Measurements from ENCODE around the gene GRHL1.
"Not testable (repeated sequence)": the region's sequence is repeated elsewhere in the genome, so short reads cannot be mapped to it uniquely, and the experiment has no call there.

Gene GRHL1, protein sequence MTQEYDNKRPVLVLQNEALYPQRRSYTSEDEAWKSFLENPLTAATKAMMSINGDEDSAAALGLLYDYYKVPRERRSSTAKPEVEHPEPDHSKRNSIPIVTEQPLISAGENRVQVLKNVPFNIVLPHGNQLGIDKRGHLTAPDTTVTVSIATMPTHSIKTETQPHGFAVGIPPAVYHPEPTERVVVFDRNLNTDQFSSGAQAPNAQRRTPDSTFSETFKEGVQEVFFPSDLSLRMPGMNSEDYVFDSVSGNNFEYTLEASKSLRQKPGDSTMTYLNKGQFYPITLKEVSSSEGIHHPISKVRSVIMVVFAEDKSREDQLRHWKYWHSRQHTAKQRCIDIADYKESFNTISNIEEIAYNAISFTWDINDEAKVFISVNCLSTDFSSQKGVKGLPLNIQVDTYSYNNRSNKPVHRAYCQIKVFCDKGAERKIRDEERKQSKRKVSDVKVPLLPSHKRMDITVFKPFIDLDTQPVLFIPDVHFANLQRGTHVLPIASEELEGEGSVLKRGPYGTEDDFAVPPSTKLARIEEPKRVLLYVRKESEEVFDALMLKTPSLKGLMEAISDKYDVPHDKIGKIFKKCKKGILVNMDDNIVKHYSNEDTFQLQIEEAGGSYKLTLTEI

DNA sequence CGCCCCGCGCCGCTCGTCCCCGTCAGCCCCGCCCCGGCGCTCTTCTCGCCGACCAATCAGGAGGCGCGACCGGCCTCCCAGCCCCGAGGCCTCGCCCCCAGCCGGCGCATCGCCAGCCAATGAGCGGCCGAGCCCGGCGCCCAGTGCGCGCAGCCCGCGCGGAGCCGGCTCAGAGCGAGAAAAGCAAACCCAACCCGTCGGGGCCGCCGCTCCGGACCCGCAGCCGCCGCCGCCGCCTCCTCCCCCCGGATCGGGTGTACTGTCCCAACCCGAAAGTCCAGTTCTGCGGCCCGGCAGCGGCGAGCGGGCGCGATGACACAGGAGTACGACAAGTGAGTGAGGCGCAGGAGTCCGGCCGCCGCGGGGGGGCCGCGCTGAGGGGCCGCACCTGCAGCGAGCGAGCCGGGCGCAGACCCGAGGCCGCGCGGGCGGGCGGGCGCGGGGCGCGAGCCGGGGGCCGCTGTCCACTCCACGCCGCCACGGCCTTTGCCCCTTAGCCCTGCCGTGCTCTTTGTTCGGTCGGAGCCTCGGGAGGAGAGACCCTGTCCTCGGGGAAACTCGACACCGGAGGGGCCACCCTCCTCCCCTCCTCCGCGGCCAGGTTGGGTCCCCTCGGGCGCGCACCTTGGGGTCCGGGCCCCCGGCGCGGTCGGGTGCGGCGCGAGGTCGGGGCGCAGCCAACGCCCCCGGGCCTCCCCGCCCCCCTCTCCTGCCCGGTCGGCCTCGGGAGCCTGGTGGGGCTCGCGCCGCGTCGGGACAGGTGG, at the start of gene GRHL1:
Gene GRHL1, plus strand, starts transcription at position 172 of the 764 bp plus-strand sequence. Its CDS starts 141 bp downstream, at position 313.
- peak; percentile 96 for DNase-seq

DNA sequence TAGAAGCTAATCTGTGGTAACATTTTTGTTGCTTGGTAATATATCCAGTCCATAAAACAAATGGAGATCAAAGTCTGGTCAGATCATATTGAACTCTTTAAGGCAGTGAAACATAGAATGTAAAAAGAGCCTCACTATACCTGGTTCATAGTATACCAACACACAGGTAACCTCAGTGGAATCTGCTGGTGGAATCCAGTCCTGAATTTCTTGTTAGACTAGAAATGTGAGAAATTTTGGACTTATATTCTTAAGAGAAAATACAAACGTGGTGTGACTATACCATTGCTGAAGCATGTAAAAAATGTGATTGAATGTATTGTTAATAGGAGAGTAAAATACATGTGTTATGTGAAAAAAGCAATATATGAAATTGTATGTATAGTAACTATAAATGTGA, 46.1 kb upstream of the GRHL1 start:
- no peak for DNase-seq

DNA sequence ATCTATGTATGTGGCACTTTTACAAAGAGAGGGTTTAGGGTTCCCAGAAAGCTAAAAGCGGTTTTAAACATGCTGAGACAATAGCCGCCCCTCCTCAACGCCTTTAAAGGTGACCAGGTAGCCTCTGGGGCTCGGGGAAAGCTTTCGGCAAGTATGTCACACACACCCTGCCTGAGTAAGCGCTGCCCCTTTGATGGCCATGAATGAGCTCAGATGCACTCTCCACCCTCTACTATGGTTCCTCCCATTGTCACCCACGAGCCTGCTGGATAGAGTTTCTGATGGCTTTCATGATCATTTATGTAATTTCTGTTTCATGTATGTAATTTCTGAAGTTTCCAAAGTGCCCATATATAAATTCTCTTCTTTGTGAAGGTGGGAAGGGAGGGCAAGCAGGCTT, 44.1 kb upstream of the GRHL1 start:
- no peak for DNase-seq

DNA sequence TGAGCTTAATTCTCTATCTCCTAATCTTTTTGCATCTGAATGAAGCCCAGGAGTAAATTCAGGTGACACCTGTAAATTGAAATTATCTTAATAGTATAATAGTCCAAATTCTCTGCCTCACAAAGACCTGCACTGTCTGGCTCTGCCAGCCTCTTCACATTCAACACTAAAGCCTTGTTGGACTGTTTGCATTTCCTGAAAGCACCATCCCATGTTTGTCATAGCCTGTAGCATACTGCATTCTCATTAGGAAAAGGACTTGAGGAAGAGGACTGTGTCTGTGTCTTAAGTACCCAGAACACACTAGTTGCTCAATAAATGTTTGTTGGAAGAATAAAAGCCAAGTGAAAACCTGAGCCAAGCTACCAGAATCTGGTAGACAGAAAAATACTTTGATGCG, 42.9 kb upstream of the GRHL1 start:
- DNase-seq = no peak

DNA sequence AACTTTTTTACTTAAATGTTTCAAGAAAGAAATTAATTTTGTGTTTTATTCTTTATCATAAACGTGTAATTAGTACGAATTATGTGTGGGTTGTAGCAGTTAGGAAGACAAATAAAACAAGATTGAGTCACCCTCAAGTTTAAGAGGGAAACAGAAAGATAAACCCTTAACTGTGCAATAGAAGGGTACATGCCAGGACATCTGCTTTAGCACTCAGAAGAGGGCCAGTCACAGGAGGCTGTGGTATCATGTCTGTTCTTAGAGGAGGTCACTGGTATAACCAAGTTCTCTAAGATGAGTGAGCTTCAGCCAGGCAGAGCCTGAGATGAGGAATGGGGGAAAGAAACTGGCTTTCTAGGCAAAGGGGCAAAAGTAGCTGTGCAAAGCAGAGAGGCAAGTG, 42.4 kb upstream of the GRHL1 start:
- peak; percentile 31 for DNase-seq

DNA sequence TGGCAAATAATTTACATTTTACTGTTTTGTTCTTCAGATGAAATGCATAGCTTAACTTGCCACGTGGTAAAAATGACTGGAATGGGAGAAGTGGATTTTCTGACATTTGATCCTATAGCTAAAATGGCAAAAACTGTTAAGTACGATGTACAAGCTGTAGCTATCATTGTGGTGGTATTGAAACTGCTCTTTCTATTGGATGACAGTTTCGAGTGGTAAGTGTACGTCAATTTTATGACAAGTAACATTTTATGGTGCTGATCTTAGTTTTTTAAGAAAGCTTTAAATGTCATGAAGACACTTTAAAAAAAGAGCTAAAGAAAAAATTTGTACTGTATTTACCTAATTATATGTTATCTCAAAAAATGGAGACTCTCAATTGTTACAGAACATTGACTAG, 40.8 kb upstream of the GRHL1 start:
- DNase-seq = no peak

DNA sequence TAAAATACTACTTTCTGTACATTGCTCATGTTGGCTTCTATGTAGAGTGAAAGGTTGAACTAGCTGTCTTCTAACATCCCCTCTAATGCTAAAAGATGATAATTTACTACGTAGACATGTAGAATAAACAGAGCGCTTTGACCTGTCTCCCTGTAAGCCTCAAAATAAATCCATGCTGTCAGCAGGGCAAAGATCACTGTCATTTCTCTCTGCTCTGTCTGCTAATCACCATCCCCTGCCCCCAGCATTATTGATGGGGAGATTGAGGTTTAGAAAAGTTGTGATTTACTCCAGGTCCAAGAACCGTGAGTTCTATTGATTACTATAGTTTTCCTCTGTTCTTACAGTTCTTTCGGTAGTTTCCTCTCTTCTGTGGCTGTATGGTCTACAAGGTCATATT, 39.0 kb upstream of the GRHL1 start:
- DNase-seq = no peak

DNA sequence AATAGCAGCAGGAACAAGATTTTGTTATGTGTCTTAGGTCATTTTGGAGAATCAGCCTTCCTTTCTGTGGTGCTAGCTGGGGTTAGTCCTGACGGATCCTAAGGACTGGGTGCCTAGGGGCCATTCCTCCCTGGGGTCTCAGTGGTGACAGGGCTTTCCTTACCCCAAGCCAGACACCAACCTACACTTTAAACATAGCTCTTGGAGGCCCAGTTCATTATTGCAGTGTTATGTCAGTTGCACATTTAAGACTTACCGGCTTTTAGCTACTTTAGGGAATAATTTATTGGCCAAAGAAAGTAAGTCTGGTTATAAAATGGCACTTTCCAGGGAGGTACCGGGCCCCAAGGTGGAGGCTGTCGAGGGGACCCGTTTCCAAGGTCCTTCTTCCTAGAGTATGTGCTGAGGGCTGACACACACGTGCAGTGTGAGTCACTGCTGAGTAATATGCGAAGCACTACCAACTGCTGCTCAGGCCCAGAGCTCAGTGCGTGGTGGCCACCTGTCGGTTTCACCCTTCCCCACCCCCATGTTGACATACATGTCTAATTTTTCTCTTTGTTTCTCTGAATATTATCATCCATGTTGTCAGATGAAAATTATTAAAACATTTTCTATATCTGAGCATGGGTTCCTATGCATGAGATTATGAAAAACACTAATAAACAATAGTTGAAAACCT, 37.0 kb upstream of the GRHL1 start:
- no peak for DNase-seq

DNA sequence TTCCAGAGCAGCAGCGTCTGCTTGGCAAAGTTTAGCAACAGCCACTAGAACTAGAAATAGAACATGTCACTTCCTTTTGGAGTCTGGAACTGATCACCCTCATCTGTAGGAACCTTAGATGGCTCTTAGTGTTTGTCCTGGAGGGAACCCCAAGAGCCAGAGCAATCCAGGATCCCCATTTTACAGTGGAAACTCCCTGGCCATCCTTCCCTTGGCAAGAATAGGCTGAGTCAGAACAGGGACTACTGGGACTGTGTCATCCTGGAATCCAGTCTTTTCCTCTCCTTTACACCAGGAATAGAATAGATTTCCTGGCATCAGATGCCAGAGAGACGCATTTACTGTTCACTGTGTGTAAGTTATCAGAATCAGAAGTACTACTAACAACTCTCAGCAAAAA, 33.2 kb upstream of the GRHL1 start:
- DNase-seq = no peak

DNA sequence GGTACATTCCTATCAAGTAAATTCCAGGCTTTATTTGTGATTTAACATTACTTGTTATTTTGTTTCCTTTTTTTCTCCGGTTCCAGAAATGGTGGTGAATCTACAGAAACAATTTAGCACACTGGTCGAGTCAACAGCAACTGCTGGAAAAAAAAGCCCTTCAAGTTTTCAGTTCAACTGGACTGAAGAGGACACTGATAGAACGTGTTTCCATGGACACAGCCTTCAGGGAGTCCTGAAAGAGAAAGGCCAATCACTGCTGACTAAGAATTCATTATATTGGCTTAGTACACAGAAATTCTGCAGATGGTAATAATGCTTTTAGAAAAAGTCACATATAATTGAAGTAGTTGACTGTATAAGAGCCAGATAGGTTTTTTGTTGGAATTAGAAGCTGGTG, 32.0 kb upstream of the GRHL1 start:
- DNase-seq = no peak

DNA sequence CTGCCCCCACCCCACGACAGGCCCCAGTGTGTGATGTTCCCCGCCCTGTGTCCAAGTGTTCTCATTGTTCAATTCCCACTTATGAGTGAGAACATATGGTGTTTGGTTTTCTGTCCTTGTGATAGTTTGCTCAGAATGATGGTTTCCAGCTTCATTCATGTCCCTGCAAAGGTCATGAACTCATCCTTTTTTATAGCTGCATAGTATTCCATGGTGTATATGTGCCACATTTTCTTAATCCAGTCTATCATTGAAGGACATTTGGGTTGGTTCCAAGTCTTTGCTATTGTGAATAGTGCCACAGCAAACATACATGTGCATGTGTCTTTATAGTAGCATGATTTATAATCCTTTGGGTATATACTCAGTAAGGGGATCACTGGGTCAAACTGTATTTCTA, 24.5 kb upstream of the GRHL1 start:
- not testable (repeated sequence) for DNase-seq

DNA sequence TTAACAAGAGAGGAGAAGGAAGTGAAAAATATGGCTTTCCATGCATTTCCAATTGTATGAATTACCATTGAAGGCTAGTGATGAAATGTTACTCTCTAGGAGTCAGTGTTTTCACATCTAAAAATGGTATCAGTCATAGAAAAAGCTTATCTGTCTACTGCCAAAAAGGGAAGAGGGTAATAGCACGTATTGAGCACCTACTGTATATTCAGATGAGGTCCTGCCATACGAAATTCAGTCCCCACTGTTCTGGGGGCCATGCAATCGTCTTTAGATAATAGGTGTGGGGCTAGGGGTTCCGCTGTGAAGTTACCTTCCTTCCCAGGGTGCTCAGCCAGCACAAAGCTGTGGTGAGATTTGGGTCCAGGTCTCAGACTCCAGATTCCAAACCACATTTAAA, 14.2 kb upstream of the GRHL1 start:
- no peak for DNase-seq

DNA sequence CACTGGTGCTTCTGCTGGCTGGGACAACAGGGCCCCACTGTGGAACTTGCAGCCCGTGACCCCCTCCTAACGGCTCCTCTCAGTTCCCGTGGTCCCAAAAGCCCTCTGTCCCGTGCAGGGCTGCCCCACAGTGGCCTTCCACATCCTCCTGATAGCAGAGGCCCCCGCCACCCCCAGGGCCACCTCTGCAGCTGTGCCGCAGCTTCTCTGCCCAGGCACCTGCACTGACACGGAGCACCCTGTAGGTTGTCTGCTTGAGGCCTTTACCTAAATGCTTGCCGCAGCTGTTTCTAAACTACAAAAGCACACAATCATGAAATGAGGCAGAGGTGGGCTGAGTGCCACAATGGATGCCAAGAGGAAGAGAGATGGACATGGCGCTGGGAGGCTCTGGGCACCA, 13.5 kb upstream of the GRHL1 start:
- DNase-seq = no peak

DNA sequence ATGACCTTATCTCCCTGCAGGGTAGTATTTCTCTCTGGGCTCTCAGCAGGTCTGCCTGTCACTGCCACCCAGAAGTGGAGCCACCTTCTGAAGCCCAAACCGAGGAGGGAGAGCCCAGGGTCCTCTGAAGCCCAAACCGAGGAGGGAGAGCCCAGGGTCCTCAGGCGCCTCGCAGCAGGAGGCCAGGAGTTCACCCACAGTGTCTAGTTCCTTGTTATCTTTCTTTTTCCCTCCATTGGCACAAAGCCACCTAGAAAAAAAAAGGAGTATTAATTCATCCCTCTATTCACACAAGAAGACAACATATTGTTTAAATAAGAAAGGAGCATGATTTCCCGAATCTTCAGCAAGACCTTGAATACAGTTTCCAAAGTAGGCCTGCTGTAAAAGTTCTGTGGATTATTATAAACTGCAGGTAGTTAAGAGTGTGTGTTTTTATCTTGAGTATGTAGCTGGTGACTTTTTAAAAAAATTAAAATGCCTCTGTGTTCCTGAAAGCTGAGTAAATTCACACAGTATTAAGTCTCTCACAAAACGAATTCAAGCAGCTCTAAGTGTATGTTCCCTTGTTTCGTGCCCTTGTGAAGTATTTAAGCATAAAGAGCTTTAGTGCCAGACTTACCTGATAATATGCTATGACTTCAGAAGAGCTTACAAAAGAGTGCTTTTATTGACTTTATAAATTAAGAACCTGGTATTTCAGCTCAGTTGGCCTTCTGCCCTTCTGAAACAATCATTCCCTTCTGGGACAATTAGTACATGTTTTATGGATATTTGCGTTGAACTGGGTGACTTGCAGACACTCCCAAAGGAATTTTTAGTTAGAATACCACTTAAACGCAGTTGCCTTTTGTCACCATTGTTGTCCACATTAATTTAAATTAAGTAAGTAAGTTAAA, 11.7 kb upstream of the GRHL1 start:
- no peak for DNase-seq

DNA sequence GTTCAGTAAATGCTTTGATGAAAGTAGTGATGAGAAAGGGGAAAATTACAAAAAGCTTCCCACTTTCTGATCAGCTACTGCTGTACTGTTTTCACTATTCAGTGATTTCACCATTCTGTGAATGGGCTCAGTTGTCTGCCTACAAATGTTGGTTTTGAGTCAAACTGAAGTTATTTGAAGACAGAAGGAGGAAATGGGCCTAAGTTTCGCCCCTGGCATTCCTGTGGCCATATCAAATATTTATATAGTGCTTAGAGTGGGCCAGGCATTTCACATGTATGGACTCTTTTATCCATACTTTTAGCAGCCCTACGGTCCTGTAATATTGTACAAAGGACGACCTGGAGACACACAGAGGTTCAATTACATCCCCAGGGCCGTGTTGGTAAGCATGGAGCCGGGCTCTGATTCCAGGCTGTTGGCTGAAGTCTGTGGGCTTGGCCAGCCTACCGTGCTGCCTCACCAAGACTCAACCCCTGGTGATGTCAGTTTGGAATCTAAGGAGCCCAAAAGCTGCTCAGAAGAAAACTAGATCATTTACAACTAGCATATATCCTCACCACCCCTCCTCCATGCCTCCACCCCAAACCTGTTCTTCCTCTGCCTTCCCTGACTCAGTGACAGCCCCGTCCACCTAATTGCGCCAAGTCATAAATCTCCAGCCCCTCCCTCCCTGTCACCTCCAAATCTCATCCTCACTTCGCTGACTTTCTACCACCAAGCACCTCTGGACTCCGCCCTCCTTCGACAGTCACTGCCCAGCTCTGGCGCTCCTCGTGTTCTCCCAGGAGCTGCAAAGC, 10.1 kb upstream of the GRHL1 start:
- no peak for DNase-seq

DNA sequence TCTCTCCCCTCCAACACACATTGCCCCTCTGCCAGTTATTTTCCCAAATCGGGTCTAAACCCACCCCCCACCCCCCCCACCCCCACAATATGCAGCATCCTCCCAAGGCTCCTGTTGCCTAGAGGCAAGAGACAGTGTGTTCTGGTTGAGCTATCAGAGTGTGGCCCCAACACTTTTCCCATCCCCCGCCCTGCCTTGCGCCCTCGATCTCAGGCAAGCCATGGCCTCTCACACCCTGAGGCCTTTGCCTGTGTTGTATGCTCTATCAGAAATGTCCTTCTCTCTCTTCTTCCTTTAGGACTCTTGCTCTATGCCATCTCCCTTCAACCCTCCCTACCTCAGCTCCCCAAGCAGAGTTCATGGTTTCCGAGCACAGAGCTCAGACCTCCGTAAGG, 9.5 kb upstream of the GRHL1 start:
- no peak for DNase-seq

DNA sequence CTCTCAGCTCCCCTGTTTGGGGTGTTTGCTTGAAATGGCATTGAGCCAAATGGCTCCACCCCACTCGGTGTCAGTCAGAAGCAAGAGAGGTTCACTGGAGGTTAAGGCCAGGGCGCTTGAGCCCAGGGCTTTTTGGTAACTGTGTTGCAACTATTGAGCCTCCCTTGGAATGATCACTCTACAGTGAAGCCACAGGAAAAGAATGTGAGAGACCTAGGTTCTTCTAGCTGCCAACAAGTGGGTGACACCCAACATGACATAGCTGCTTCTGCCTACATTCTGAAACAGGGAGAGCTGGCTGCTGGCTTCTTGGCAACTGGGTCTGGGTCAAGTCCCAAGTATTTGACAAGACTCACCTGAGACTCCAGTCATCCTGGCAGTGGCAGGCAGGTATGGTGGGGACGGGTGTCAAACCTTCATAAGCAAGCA, 7.1 kb upstream of the GRHL1 start:
- DNase-seq = peak; percentile 26

DNA sequence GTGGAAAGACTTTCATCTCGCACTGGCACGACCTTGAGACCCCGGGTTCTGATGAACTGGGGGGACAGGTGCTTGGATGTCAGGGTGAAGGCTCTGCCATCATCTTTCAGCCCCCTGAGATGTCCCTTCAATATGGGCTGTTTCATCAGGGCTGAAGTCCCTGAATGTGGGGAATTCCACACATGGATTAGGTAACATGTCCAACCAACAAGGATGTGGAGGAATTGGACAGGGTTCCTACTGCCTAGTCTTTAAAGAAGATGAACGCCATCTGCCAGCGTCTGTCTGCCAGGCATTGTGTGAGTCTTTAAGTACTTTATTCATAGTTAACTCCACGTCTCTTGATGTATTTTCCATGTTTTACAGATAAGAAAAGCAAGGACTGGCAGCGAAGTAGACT, 5.9 kb upstream of the GRHL1 start:
- no peak for DNase-seq

DNA sequence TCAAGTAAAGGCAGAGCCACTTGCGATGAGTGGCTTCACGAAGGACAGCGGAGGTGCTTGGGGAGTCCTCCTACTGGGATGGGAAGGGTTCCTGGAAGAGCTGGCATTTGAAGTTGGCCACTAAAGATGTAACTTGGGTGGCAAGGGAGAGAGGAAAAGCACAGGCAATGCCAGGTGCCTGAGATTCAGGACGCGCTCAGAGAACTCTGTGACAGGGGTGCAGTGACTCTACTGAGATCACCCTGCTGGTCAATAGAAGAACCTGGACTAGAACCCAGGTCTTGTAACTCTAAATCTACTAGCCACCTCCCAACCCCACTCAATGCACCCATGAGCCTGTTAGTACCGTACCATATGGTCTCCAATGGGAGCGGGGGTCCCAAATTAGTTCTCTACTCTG, 5.4 kb upstream of the GRHL1 start:
- DNase-seq = no peak

DNA sequence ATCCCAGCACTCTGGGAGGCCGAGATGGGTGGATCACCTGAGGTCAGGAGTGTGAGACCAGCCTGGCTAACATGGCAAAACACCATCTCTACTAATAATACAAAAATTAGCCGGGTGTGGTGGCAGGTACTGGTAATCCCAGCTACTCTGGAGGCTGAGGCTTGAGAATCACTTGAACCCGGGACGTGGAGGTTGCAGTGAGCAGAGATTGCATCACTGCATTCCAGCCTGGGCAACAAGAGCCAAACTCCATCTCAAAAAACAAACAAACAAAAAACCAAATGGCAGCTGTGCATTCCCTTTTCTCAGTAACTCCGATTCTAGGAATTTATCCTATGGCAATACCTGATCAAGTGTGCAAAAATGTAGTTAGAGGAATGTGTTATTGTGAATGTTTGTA, 4.7 kb upstream of the GRHL1 start:
- DNase-seq = no peak

DNA sequence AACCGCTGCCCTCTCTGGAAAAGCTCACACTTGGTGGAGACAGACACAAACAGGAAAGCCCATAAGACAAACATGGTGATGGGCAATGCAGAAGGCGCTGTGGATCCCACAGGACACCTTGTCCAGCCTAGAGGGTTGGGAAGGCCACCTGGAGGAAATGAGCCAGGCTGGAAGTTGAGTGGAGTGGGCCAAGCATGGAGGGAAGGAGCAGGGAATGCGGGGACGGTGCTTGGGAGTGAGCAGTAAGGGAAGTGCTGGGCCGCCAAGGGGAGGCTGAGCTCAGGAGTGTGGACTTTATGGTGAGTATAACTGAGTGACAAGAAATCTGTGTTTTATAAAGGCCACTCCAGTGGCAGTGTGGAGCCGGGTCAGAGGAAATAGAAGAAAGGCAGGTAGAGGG, 2.8 kb upstream of the GRHL1 start:
- no peak for DNase-seq

Data from hematopoietic multipotent progenitor cell treated with erythropoietin and hydrocortisone succinate and interleukin-3 and kit ligand, for 4 days (in vitro differentiated cells).